Stimulated activated CD4-positive, alpha-beta T cell treated with anti-CD3 and anti-CD28 coated beads, TNF-alpha, amount 100 ng/mL, for 24 hours (primary cell): ENCODE measurements around the gene MEIOSIN.

ENCODE experiments used
- DNase-seq, 3 experiments: peaks; one replicate each; pipeline ENCODE4 v3.0.0-alpha.2; 2020; ENCODE audit warnings: low read depth in 3 of 3

Gene MEIOSIN

GRCh38 chr19:45801603-45802175, 68.5 kb downstream of the MEIOSIN start:
- DNase-seq, result no peak

GRCh38 chr19:45804140-45804958, 71.1 kb downstream of the MEIOSIN start:
- DNase-seq, result no peak

- DNase-seq, result no peak
These were observed 71.7 kb downstream of the MEIOSIN start for GRCh38 chr19:45804959-45805230.

GRCh38 chr19:45805719-45806118, 72.5 kb downstream of the MEIOSIN start:
- no peak for DNase-seq

GRCh38 chr19:45809643-45810159, 76.5 kb downstream of the MEIOSIN start:
- no peak for DNase-seq

GRCh38 chr19:45812297-45812696, 79.1 kb downstream of the MEIOSIN start:
- no peak for DNase-seq
